SK-N-DZ (cell line): ENCODE results near the gene TNFSF12.
A peak's percentile ranks its signal among the peaks of the same experiment; 100 is the strongest.

Source experiments
- DNase-seq: peaks from one replicate; pipeline ENCODE4 v3.0.0-alpha.2; 2015; ENCODE audit warnings: low spot score

TNFSF12 gene

DNA sequence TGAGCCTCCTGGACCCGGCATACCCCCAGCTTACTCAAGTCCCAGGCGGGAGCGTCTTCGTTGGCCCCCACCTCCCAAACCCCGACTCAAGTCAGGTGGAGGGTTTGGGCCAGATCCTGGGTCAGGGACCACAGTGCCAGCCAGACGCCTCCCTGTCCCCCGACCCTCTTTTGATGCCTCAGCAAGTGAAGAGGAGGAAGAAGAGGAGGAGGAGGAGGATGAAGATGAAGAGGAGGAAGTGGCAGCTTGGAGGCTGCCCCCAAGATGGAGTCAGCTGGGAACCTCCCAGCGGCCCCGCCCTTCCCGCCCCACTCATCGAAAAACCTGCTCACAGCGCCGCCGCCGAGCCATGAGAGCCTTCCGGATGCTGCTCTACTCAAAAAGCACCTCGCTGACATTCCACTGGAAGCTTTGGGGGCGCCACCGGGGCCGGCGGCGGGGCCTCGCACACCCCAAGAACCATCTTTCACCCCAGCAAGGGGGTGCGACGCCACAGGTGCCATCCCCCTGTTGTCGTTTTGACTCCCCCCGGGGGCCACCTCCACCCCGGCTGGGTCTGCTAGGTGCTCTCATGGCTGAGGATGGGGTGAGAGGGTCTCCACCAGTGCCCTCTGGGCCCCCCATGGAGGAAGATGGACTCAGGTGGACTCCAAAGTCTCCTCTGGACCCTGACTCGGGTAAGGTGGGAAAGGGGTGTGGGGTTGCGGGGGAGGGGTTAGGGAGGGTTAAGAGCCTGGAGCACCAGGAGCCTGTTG, 14.4 kb downstream of the TNFSF12 start:
- no peak for DNase-seq

DNA sequence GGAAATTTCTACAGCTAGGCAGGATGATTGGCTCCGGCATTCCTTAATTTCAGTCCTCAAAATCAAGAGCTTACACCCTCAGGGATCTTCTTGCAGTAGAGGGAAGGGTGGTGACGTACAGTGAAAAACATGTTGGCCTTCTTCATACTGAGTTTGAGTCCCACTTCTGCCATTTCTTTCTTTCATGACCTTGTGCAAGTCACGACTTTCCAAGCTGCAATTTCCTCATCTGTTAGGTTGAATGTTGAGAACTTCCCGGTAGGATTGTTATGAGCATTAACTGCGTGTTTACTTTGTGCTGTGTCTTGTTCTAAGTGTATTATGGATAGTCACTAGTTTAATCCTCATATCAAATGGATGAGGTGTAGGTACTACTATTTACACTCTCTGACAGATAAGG, 20.7 kb downstream of the TNFSF12 start:
- DNase-seq, result no peak

DNA sequence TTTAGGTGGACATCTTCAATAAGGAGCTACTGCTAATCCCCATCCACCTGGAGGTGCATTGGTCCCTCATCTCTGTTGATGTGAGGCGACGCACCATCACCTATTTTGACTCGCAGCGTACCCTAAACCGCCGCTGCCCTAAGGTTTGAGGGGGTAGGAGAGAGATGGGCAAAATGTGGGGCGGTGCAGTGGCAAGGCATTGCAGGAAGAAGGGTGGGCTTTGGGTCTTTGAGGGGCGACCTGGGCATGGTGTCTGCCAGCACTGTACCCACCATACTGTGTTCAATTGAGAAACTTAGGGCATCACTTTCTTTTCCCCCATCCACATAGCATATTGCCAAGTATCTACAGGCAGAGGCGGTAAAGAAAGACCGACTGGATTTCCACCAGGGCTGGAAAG, 21.5 kb downstream of the TNFSF12 start:
- no peak for DNase-seq

DNA sequence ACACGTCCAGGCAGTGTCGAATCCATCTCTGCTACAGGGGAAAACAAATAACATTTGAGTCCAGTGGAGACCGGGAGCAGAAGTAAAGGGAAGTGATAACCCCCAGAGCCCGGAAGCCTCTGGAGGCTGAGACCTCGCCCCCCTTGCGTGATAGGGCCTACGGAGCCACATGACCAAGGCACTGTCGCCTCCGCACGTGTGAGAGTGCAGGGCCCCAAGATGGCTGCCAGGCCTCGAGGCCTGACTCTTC, 23.4 kb downstream of the TNFSF12 start:
- no peak for DNase-seq

DNA sequence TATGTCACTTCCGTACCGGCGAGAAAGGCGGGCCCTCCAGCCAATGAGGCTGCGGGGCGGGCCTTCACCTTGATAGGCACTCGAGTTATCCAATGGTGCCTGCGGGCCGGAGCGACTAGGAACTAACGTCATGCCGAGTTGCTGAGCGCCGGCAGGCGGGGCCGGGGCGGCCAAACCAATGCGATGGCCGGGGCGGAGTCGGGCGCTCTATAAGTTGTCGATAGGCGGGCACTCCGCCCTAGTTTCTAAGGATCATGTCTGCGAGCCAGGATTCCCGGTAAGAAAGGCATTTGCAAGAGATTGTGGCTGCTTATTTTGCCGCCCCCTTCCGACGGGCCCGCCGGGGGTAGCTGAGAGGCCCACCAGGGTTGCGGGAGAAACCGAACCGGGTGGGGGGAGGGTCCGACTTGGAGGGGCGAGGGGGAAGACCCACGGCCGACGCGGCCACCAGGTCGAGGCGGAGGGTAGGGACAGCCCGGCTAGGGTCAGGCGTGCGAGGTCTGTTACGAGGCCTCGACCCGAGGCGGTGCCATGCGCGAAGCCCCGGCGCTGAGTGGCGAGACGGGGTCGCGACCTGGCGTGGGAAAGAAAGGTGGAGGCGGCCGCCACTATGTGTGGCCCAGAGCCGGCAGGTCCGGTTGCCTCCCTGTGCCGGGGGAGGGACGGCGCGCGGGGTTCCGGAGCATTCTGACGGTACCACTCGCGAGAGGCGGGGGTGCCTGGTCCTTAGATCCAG, 23.9 kb downstream of the TNFSF12 start:
- peak; percentile 100 for DNase-seq

DNA sequence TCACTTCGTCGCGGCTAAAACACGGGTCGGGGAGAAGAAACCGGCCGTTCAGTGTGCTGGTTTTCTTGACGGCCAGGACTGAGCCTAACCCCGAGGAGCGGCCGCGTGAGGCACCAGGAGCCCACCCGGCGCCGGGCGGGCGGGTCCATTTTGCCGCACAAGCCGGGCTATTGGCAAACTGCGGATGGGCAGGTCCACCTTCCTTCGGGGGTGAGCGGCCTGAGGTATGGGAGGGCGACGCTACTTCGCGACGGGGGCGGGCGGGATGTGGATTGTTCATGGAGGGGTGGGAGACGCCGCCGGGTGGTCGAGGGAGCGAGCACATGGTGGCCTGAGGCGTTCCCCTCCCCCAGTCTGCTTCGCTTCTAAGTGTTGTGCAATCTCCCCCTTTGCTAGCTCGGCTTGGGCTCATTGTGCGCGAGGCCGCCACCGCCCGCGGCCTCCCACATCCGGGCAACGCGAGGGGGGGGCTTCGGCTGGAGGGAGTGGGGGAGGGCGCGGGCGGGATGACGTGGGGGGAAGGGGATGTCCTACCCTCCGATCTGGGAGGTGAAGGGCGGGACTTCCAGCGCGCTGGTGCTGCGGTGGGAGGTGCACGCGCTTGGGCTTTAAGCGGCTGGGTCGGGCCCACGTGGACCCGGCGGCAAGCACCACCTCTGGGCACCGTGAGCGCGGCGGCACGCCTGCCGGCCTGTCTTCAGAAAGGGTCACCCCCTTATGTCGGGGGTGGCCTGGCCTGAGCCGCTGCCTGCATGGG, 24.6 kb downstream of the TNFSF12 start:
- DNase-seq, result peak; percentile 81

GRCh38 chr17:7574176-7574953, 25.5 kb downstream of the TNFSF12 start:
- no peak for DNase-seq

GRCh38 chr17:7575481-7575883, 26.6 kb downstream of the TNFSF12 start:
- DNase-seq, result no peak

DNA sequence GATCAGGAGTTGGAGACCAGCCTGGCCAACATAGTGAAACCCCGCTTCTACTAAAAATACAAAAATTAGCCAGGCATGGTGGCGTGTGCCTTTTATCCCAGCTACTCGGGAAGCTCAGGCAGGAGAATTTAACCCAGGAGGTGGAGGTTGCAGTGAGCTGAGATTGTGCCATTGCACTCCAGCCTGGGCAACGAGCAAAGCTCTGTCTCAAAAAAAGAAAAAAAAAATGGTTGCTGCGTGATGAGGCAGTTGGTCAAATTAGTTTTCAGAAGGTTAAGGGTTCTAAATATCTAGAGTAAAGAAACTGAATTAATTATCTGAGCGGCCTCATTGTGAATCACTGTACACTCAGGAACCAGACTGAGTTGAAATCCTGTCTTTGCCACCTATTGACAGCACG, 27.1 kb downstream of the TNFSF12 start:
- DNase-seq, result no peak

- DNase-seq, result no peak
Measured at GRCh38 chr17:7576432-7576937, 27.6 kb downstream of the TNFSF12 start.

DNA sequence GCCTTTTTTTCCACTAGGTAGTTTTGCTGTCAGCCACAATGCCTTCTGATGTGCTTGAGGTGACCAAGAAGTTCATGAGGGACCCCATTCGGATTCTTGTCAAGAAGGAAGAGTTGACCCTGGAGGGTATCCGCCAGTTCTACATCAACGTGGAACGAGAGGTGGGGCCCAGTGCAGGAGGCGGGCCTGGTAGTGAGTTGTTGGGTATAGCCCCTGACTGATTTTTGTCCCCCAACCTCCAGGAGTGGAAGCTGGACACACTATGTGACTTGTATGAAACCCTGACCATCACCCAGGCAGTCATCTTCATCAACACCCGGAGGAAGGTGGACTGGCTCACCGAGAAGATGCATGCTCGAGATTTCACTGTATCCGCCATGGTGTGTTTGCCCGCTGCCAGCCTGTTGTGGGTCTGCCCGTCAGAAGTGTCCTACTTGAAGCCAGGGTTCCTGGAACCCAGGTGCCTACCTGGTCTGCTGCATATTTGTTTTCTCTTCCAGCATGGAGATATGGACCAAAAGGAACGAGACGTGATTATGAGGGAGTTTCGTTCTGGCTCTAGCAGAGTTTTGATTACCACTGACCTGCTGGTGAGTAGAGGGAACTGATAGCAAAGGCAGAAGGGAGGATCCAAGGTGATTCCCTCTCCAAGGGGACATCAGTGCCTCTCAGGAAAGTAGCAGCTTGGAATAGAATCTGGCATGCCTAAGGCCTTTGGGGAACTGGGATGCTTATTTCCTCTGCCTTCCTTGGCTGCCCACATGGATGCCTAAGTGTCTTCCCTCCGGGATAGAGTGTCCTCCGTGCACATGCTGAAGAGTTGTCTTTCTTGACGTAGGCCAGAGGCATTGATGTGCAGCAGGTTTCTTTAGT, 28.7 kb downstream of the TNFSF12 start:
- no peak for DNase-seq

DNA sequence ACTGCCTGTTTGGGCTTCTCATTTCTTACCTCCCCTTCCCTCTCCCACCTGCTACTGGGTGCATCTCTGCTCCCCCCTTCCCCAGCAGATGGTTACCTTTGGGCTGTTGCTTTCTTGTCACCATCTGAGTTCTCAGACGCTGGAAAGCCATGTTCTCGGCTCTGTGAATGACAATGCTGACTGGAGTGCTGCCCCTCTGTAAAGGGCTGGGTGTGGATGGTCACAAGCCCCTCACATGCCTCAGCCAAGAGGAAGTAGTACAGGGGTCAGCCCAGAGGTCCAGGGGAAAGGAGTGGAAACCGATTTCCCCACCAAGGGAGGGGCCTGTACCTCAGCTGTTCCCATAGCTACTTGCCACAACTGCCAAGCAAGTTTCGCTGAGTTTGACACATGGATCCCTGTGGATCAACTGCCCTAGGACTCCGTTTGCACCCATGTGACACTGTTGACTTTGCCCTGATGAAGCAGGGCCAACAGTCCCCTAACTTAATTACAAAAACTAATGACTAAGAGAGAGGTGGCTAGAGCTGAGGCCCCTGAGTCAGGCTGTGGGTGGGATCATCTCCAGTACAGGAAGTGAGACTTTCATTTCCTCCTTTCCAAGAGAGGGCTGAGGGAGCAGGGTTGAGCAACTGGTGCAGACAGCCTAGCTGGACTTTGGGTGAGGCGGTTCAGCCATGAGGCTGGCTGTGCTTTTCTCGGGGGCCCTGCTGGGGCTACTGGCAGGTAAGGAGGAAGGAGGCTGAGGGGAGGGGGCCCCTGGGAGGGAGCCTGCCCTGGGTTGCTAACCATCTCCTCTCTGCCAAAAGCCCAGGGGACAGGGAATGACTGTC, 30.4 kb downstream of the TNFSF12 start, which contains the start of gene CD68:
Gene CD68, plus strand, starts transcription at position 638 of the 833 bp plus-strand sequence. Its CDS starts 40 bp downstream, at position 678.
- DNase-seq, result peak; percentile 68

DNA sequence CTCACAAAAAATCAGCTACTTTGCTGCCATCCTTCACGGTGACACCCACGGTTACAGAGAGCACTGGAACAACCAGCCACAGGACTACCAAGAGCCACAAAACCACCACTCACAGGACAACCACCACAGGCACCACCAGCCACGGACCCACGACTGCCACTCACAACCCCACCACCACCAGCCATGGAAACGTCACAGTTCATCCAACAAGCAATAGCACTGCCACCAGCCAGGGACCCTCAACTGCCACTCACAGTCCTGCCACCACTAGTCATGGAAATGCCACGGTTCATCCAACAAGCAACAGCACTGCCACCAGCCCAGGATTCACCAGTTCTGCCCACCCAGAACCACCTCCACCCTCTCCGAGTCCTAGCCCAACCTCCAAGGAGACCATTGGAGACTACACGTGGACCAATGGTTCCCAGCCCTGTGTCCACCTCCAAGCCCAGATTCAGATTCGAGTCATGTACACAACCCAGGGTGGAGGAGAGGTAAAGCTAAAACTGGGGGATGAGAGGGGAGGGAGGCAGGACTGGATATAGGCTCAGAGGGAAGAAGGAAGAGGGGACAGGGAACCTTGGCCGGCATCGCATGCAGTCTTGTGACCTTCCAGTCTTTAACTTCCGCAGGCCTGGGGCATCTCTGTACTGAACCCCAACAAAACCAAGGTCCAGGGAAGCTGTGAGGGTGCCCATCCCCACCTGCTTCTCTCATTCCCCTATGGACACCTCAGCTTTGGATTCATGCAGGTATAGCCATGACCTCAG, 31.2 kb downstream of the TNFSF12 start:
- no peak for DNase-seq

DNA sequence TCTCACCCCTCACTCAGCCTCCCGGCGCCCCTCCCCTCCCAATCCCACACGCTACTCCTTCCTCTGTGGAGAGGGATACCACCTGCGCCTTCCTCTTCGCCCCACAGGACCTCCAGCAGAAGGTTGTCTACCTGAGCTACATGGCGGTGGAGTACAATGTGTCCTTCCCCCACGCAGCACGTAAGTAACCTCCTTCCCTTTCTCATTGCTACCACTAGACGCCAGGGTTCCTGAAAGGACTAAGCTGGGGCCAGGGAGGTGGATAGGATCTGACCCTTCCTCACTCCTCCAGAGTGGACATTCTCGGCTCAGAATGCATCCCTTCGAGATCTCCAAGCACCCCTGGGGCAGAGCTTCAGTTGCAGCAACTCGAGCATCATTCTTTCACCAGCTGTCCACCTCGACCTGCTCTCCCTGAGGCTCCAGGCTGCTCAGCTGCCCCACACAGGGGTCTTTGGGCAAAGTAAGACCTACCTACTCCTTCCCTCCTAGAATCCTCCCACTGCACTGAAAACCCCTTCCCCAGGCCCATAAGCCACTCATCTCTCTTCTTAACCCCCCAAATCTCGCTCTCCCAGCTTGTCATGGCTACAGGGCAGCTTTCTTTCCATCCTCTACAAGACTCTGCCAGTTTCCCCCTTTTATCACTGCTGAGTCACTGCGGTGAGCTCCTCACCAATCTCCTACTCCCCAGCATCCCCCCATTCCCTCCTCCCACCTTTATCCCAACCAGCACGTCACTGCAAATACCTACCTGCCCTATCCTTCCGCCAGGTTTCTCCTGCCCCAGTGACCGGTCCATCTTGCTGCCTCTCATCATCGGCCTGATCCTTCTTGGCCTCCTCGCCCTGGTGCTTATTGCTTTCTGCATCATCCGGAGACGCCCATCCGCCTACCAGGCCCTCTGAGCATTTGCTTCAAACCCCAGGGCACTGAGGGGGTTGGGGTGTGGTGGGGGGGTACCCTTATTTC, 32.0 kb downstream of the TNFSF12 start:
- DNase-seq, result no peak

GRCh38 chr17:7582396-7583252, 33.8 kb downstream of the TNFSF12 start:
- DNase-seq, result no peak

DNA sequence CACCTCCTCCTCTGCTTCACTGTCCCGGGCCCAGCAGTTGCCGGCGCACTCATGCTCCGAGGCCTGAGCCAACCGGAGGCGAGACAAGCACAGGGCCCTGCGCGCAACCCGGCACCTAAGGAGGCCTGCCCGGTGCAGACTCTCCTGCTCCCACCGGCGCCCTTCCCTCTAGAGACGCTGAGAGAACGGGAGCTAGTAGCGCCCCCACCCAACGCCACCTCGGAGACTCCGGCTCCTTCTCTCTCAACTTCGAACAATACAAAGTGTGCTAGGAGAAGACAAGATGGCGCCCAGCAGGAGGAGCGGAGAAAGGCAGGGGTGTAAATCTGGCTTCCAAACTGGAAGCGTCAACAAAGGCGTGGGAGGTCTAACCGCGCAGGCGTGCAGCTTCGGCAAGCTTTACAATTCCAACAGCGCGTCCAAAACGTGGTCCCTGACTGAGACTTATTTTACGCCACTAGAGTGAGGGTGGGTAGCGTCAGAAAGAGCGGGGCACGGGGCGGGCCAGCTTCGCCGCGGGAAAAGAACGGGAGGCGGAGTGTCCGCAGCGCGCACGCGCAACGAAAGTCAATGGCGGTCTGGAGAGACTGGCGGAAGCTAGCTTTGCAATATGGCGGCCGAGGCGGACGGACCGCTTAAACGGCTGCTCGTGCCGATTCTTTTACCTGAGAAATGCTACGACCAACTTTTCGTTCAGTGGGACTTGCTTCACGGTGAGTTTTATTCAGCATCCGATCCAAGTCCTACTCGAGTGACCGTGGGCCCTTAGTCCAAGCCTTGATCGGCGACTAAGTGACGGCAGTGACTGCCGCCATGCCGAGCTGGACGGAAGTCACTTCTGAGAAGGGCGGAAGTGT, 34.6 kb downstream of the TNFSF12 start, which contains the start of gene MPDU1:
Gene MPDU1, plus strand, starts transcription at position 600 of the 857 bp plus-strand sequence. Its CDS starts 11 bp downstream, at position 611.
- DNase-seq, result peak; percentile 98
